Osteoblast (primary cell): ENCODE data around the gene DPP6. TPM values are rescaled to one million over a fixed set of nuclear protein-coding genes. Genes with fewer than 3 reads are reported as not detected.

ENCODE experiments used
- DNase-seq: peaks from one replicate; pipeline ENCODE4 v3.0.0; 2011; ENCODE audit warnings: low spot score, mixed read lengths; ENCODE audit not compliant: insufficient read length; ENCODE audit errors: missing footprints
- H2AFZ ChIP-seq: 2 replicates; pipeline ENCODE4 v1.6.0; 2011; ENCODE audit warnings: mild to moderate bottlenecking, low read length
- H3K27ac ChIP-seq: 2 replicates; pipeline ENCODE4 v1.5.1; 2011; ENCODE audit warnings: mild to moderate bottlenecking, low read depth, low read length, moderate library complexity
- H3K27me3 ChIP-seq: 2 replicates; pipeline ENCODE4 v1.6.0; 2012; ENCODE audit warnings: mild to moderate bottlenecking, control low read depth, inconsistent platforms, low read length, moderate library complexity; ENCODE audit not compliant: insufficient read depth
- H3K36me3 ChIP-seq: 2 replicates; pipeline ENCODE4 v1.5.1; 2011; ENCODE audit warnings: mild to moderate bottlenecking, low read length, control low read depth, moderate library complexity; ENCODE audit not compliant: insufficient read depth
- H3K4me1 ChIP-seq: 2 replicates; pipeline ENCODE4 v1.5.1; 2011; ENCODE audit warnings: mild to moderate bottlenecking, low read length, control low read depth, moderate library complexity; ENCODE audit not compliant: insufficient read depth
- H3K4me2 ChIP-seq: 2 replicates; pipeline ENCODE4 v1.6.0; 2011; ENCODE audit warnings: mild to moderate bottlenecking, low read length; ENCODE audit not compliant: insufficient read depth
- H3K4me3 ChIP-seq: fragments of 200-600 bp; sonication (generic); 3 replicates; pipeline ENCODE4 v1.5.1; 2012; ENCODE audit warnings: mild to moderate bottlenecking, low read length, inconsistent platforms; ENCODE audit not compliant: insufficient read depth
- H3K79me2 ChIP-seq: 2 replicates; pipeline ENCODE4 v1.6.0; 2012; ENCODE audit warnings: mild to moderate bottlenecking, low read length, control low read depth, inconsistent platforms; ENCODE audit not compliant: insufficient read depth
- H3K9me3 ChIP-seq: 2 replicates; pipeline ENCODE4 v1.5.1; 2011; ENCODE audit warnings: low read depth, low read length, control low read depth
- H4K20me1 ChIP-seq: 2 replicates; pipeline ENCODE4 v1.6.0; 2012; ENCODE audit warnings: mild to moderate bottlenecking, low read length, control low read depth; ENCODE audit not compliant: insufficient read depth
- total RNA-seq: library from RNA; depleted of rRNA; stranded (reverse); fragments of >200 nt; gene quantifications from 2 replicates; pipeline ENCODE4 v1.2.3, GENCODE V29; 2012
- TF ChIP-seq, protein P1 (sequence below): IDR thresholded peaks from 2 replicates; pipeline ENCODE4 v1.5.1; 2011; ENCODE audit warnings: mild to moderate bottlenecking, low read depth, low read length, moderate library complexity; ENCODE audit errors: extremely low read depth

The DPP6 gene
- total RNA-seq, 1 donor, result not detected

DNA sequence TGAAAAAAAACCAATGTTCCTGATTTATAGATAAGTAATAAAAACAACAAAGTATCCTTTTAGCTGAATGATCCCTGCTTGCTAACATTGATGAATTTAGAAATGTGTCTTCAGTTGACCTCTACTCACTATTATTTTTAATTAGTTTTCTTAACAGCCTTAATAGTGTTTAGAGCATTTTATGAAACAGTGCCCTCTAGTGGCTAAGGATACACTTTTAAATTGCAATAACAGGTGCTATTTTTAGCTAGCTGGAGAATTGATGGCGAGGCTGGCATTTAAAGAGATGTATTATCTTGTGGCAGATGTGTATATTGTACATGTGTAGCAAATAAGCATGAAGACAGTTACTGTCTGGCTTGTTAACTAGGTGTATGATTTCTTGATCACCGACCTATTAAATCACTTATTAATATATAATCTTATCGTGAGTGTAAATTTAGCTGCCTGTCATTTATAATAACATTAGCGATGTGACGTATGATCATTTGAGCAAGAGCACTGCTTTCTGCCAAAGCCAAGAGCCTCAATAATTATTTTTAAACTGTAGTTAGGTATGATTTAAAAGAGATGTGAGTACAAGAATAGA lies 451.9 kb downstream of the DPP6 start:
- no peaks in the 10 kb centered on the region for H3K27me3 ChIP-seq
- no peaks in the 10 kb centered on the region for H3K79me2 ChIP-seq
- H3K4me2 ChIP-seq, result no peak overlapping the region
- no peak for DNase-seq
- no peaks in the 10 kb centered on the region for H3K4me1 ChIP-seq
- H3K27ac ChIP-seq, result no peak overlapping the region
- TF ChIP-seq, protein P1, sequence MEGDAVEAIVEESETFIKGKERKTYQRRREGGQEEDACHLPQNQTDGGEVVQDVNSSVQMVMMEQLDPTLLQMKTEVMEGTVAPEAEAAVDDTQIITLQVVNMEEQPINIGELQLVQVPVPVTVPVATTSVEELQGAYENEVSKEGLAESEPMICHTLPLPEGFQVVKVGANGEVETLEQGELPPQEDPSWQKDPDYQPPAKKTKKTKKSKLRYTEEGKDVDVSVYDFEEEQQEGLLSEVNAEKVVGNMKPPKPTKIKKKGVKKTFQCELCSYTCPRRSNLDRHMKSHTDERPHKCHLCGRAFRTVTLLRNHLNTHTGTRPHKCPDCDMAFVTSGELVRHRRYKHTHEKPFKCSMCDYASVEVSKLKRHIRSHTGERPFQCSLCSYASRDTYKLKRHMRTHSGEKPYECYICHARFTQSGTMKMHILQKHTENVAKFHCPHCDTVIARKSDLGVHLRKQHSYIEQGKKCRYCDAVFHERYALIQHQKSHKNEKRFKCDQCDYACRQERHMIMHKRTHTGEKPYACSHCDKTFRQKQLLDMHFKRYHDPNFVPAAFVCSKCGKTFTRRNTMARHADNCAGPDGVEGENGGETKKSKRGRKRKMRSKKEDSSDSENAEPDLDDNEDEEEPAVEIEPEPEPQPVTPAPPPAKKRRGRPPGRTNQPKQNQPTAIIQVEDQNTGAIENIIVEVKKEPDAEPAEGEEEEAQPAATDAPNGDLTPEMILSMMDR, result peak; percentile 50
- no peak overlapping the region for H2AFZ ChIP-seq
- no peaks in the 10 kb centered on the region for H3K36me3 ChIP-seq
- H4K20me1 ChIP-seq, result no peaks in the 10 kb centered on the region
- no peak overlapping the region for H3K4me3 ChIP-seq
- H3K9me3 ChIP-seq, result no peaks in the 10 kb centered on the region

- Histone ChIP-seq H3K9me3 (no peaks in the 10 kb centered on the region), H3K36me3 (no peaks in the 10 kb centered on the region), H3K4me3 (no peak overlapping the region), H3K27ac (no peak overlapping the region), H2AFZ (no peak overlapping the region), H3K79me2 (no peaks in the 10 kb centered on the region), H4K20me1 (no peaks in the 10 kb centered on the region), H3K27me3 (no peaks in the 10 kb centered on the region), H3K4me2 (no peak overlapping the region), H3K4me1 (no peaks in the 10 kb centered on the region)
- DNase-seq, result no peak
- TF ChIP-seq, protein P1, result no peak
These were observed 452.7 kb downstream of the DPP6 start for GRCh38 chr7:154504918-154505317.

DNA sequence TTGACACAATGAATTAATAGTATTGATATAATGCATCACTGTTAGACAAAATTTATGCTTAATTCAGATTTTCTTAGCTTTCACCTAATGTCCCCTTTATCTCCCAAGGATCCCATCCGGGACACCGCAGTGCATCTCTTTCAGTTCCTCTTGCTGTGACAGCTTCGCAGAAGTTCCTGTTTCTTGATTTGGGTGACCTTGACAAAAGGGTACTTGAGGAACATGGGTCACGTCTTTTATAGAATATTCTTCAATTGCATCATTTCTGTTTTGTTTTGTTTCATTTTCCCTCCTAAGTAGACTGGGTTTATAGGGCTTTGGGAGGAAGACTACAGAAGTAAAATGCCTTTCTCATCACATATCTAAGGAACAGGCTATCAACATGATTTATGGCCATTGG lies 453.2 kb downstream of the DPP6 start:
- Histone ChIP-seq H3K4me3 (no peak overlapping the region), H3K27me3 (no peaks in the 10 kb centered on the region), H3K4me2 (no peak overlapping the region), H3K79me2 (no peaks in the 10 kb centered on the region), H2AFZ (no peak overlapping the region), H3K27ac (no peak overlapping the region), H3K4me1 (no peaks in the 10 kb centered on the region), H3K36me3 (no peaks in the 10 kb centered on the region), H3K9me3 (no peaks in the 10 kb centered on the region), H4K20me1 (no peaks in the 10 kb centered on the region)
- DNase-seq, result no peak
- TF ChIP-seq, protein P1, result no peak

DNA sequence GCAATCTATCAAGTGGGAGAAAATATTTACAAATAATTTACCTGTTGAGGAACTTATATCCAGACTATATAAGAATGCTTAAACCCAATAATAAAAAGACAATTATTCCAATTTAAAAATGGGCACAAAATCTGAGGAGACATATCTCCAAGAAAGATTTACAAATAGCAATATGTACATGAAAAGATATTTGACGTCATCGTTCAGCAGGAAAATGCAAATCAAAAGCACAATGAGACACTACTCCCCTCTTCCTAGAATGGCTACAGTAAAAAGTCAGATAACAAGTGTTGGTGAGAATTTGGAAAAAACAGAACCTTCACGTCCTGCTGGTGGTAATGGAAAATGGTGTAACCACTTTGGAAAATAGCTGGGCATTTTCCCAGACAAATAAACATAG lies 457.0 kb downstream of the DPP6 start:
- Histone ChIP-seq H3K9me3 (no peaks in the 10 kb centered on the region), H3K4me3 (no peak overlapping the region), H4K20me1 (no peaks in the 10 kb centered on the region), H3K4me1 (no peaks in the 10 kb centered on the region), H3K27me3 (no peaks in the 10 kb centered on the region), H3K79me2 (no peaks in the 10 kb centered on the region), H3K27ac (no peak overlapping the region), H2AFZ (no peak overlapping the region), H3K36me3 (no peaks in the 10 kb centered on the region), H3K4me2 (no peak overlapping the region)
- DNase-seq, result no peak
- TF ChIP-seq, protein P1, result no peak
